Superior temporal gyrus (tissue), 1 donor: Measurements from ENCODE around the gene ZNF655.
"Not testable (repeated sequence)": the region's sequence is repeated elsewhere in the genome, so short reads cannot be mapped to it uniquely, and the experiment has no call there.

Experiments used
- DNase-seq: peaks from one replicate; pipeline ENCODE4 v3.0.0-alpha.2; 2016; ENCODE audit errors: extremely low spot score

ZNF655 gene

DNA sequence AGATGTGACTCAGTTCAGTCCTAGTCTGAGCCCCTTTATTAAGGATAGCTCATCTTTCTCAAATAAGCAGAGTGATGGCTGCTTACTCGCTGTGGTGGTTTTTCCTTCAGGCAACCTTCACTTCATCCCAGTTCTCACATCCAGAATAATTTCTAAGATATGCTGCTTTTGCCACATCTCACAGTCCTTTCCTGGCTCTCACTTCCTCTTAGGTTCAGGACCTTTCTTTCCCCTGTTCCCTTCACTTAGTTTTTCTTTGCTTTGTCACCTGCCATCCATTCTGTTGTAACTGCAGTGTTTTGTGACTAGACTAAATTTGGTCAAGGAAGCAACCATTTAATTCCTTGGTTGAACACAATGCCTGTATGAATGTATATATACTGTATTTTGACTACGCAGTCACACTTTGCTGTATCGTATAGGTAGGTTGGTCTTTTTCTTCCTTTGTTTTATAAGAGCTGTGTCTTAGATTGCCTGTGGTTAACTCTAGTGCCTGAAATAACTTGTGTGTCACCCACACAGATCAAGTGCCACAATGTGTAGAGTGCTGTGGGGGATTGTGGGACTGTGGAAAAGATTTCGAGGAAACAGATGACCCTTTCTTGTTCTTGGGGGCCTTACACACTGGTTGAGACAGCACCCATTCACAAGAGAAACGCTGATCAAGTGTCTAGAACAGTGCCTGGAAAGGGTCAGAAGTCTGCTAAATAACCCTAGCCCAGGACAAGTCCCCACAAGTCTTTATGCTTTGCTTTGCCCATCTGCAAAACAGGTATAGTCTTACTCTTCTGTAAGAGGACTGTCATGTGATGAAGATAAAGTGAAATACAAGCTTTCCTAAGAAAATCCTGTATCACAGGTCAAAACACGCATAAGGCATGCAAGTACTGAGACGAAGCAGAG is 2.6 kb downstream of the ZNF655 start:
- no peak for DNase-seq

DNA sequence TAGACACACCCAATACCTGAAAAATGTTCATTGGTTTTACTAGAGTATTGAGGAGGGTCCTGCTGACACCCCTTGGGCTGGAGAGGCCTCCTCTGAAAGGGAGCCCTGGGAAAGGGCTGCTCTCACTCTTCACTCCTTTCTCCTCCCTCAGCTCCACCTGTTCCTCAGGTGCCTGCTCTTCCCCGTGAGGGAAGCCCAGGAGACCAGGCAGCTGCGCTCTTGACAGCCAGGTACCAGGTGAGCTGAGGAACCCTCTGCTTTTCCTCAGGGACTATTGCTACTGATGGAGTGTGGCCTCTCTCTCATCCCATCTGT is 3.3 kb downstream of the ZNF655 start:
- no peak for DNase-seq

DNA sequence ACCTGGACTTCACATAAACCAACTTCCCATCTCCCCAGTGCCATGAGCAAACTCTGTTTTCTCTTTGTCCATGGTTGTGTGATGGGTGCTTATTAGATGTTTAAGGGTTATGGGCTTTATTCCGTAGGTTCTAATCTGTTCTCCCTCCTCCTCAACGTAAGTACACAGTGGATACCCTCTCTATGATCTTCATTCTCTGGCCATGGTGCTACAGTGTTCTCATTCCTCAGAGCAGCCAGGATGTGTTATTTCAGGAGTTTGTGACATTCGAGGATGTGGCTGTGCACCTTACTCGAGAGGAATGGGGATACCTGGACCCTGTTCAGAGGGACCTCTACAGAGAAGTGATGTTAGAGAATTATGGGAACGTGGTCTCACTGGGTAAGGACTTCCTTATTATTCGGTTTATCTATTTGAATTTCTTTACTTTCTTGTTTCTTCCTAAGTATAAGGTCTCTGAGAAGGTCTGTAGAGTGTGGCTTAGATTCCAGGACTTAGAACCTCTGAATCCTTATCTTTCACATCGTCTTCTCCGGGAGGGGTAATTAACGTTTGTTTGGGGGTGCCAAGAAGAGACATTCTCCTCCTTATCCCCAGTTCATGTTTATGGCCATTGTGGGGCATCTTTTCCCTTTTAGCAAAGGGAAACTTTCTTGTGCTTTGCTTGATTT is 3.8 kb downstream of the ZNF655 start:
- no peak for DNase-seq

DNA sequence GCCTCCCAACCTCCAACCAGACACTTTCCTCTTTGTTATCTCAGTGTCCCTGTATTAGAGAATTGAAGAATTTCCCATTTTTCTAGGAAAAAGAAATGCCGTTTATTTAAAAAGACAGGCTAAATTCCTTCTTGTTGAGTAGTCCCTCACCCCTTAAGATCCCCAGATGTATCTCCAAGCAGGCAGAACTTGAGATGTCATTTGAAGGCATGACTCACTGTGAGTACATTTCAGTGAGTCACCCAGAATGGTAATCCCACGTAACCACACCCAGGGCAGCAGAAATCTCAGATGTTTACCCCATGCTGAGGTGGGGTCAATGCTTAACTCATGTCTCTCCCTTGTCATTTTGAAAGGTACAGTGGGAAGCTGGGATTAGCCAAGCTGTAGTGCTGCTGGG is 4.4 kb downstream of the ZNF655 start:
- peak; percentile 18 for DNase-seq

DNA sequence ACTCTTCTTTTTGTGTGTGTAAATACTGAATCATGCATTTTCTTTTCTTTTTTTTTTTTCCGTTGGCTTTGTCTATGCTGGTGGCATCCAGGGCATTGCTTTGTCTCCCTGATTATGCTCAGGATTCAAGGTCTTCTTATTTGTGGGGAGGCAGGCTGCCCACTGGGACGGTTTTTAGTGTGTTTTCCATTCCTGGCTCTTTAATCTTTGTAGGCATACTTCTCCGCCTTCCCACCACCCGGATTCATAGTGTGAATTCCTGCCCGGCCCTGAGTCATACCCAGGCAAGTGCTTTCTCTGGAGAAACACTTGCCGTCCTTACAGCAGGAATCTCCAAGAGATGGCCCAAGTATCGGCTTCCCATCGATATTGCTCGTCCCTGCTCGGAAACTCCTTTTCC is 5.2 kb downstream of the ZNF655 start:
- no peak for DNase-seq

DNA sequence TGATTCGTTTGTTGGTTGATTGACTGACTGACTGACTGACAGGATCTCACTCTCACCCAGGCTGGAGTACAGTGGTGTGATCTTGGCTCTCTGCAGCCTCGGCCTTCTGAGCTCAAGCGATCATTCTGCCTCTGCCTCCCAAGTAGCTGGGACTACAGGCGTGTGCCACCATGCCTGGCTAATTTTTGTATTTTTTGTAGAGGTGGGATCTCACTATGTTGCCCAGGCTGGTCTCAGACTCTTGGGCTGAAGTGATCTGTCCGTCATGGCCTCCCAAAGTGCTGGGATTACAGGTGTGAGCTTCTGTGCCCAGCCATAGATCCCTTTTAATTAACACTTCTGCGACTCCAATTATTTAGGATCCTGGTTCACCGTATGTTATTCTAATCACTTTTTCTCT is 10.3 kb downstream of the ZNF655 start:
- DNase-seq = not testable (repeated sequence)

DNA sequence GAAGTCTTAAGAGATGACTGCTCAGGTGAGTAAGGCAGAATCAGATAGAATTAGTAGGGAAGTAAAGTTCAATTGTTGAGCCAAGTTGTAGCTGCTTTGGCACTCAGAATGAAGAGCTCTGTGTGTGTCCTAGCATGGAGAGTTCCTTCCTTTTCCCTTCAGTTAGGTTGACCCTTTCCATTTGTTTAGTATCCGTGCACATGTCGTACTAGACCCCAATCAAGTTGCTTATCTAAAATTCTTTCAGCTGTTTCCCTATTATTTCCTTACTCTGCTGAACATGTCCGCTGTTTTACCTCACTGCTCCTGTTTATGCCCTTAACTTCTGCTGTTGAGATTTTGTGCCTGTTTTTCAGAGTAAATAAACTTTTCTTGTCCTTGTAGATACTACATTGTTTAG is 13.3 kb downstream of the ZNF655 start:
- DNase-seq = no peak

DNA sequence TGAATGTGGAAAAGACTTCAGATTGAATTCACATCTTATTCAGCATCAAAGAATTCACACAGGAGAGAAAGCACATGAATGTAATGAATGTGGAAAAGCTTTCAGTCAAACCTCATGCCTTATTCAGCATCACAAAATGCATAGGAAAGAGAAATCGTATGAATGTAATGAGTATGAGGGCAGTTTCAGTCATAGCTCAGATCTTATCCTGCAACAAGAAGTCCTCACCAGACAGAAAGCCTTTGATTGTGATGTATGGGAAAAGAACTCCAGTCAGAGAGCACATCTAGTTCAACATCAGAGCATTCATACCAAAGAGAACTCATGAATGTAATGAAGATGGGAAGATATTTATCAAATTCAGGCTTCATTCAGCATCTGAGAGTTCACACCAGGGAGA is 14.8 kb downstream of the ZNF655 start:
- no peak for DNase-seq

DNA sequence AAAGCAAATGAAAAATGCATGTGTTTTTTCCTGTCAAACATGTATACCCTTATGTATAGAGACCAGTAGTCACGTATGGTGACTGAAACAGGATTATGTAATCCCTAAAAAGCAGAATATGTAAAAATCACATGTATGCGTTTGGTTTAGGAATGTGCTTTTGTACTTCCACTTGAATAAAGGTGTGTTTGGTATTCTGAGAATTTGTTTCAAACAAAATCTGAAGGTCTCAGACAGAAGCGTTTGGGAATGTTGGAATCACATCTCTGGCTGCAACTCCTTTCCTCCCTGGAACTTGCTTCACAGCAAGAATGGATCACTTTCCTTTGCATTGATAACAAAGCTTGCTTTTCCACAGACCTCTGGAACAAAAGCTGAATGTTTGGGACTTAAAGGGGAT is 17.8 kb downstream of the ZNF655 start:
- no peak for DNase-seq

DNA sequence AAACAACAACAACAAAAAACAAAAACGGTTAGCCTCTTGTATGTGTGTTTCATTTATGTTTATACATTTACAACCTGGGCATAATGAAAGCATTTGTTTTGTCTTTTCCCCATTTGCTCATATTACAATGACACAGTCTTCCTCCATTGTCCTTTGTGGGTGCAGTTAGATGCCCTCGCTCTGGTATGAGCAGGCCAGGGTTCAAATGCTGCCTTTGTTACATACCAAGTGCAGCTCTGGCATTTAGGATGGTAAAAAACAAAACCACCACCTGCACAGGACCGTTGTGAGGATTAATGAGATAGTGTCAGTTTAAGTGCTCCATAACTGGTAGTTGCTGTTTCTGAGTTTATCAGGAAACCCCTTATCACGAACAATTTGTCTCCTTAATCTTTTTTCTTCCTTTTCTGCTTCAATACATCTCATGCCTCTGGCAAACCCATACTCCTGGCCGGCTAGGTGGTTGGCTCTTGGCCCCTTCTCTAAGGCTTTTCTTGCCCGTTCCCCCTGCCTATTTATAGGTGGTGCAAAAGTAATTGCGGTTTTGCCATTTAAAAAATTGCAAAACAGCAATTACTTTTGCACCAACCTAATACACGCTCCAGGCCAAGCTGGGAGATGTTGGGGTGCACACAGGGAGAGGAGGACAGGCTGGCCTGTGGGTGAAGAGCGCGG is 21.0 kb downstream of the ZNF655 start:
- peak; percentile 41 for DNase-seq

DNA sequence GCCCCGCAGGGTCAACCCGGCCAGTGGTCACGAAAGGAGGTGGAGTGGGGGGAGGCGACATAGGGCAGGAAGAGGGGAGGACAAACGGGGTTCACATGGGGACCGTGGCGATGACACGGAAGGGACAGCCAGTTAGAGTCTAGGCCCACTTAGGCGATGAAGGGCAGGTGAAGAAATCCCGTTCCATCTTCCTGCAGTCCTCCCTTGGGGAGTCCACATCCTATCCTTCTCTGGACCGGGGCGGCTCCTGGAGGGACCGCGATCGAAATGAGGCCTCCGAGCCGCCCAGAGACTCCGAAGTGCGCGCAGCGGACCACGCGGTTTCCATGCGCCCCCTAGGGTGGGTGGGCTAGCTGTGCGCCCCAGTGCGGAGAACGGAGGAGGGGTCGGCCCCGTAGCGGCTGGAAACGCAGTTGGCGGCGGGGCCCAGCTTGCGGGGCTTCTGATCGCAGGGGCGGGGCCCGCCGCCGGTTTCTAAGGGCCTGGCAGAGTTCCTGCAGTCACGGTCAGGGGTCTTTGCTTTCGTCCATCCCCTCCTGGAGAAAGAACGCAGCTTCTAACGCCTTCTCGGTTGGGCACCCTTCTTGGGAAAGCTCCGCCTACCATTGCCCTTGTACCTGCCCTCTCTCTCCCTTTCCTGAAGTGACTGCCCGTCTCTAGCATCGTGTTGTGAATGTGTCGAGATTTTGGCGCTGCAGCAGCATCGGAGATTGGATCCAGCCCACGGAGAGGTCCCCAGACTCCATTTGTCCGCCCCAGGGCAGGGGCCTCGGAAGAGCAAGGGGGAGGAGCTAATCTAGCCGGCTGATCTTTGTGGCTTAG is 21.7 kb downstream of the ZNF655 start:
- peak; percentile 39 for DNase-seq

DNA sequence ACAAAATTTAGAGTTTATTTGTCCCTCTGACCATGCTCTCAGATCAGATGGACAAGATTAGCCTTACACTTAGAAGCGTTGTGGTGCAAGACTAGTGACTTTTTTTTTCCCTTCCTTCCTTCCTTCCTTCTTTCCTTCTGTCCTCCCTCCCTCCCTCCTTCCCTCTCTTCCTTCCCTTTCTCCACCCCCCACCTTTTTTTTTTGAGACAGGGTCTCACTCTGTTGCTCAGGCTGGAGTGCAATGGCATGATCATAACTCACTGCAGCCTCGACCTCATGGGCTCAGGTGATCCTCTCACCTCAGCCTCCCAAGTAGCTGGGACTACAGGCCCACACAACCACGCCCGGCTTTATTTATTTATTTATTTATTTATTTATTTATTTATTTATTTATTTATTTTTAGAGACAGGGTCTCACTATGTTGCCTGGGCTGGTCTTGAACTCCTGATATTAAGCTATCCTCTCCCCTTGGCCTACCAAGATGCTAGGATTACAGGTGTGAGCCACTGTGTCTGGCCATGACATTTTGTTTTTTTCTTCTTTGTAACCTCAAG is 22.4 kb downstream of the ZNF655 start:
- DNase-seq = not testable (repeated sequence)

DNA sequence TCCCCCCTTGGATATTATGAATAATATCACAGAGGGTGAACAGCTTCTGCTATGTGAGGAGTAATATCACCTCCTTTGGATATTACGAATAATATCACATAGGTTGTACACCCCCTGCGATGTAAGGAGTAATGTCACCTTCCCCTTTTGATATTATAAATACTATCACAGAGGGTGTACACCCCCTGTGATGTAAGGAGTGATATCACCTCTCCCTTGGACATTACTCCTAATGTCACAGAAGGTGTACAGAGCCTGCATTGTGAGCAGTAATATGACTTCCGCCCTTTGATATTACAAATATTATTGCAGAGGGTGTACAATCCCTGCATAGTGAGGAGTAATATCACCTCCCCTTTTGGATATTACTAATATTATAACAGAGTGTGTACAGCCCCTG is 30.4 kb downstream of the ZNF655 start:
- no peak for DNase-seq

DNA sequence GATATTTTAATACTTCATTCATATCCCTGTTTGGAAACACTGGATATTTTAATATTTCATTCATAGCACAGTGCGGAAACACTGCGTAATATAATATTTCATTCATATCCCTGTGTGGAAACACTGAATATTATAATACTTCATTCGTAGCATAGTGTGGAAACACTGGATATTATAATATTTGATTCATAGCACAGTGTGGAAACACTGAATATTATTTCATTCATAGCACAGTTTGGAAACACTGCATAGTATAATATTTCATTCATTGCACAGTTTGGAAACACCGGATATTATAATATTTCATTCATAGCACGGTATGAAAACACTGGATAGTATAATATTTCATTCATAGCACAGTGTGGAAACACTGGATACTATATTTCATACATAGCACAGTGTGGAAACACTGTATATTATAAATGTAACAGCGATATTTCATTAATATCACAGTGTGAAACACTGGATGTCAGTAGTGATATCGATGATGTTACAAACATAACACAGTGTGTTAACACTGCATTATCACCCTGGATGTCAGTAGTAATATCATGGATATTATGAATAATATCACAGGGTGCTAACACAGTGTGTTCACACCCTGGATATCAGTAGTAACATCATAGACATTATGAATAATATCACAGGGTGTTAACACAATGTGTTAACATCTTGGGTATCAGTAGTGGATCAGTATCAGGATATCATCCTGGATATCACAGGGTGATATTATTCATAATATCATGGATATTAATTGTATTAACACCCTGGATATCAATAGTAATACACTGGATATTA is 36.7 kb downstream of the ZNF655 start:
- no peak for DNase-seq

DNA sequence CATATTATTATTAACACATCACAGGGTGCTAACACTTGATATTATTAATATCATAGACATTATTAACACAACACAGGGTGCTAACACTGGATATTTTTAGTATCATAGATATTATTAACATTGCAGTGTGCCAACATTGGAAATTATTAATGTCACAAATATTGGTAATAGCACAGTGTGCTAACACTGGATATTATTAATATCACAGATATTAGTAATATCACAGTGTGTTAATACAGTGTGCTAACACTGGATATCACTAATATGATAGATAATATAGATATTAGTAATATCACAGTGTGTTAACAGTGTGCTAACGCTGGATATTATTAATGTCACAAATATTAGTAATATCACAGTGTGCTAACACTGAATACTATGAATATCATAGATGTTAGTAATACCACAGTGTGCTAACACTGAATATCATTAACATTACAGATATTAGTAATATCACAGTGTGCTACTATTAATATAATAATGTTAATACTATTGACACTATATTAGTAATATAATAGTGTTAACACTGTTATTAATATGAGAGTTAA is 38.0 kb downstream of the ZNF655 start:
- no peak for DNase-seq

DNA sequence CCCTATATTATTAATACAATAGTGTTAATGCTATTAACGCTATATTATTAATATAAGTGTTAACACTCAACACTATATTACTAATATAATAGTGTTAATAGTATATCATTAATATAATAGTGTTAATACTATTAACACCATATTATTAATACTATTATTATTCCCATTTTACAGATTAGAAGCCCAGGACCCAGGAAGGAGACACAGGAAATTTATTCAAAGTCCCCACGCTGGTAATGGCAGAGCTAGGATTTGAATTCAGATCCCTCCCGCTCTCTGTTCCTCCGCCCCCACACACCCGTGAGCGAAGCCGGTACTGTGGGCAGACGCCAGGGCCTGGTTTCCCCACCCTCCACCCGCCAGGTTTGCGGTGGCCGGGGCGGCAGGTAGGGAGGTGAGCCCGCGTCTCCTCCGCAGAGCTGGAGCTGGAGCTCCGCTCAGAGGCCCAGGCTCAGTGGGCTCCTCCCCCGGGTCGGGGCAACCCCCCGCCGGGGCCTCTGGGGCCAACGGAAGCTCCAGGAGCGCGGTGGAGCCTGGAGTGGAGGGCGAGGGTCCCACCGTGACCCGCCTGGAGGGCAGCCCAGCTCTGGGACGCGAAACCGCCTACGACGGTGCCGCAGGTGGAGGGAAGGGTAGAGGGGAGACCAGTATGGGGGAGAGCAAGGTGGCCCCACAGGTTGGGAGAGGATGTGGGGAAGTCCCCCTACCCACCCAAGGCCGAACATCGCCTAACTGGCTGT is 39.5 kb downstream of the ZNF655 start, which contains the start of gene TMEM225B:
Gene TMEM225B, plus strand, starts transcription at position 506 of the 740 bp plus-strand sequence. CDS start 6,122 bp downstream, outside the sequence.
- no peak for DNase-seq

DNA sequence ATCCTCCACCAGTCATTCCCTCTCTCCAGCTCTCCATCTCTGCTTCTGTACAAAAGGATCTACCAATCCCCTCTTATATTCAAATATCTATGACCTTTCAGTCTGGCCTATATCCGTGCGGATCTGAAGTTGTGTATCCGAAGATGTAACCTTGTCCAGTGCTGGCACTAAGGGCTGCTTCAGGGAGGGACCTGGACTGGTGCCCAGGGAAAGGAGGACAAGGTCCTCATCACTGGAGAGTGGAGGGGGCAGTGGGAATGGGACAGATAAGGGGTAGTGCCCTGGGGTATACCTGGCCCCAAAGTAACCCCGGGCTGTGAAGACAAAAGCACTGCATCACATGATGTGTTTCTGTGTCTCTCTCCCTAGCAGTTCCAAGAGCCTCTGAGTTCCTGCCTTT is 41.4 kb downstream of the ZNF655 start:
- no peak for DNase-seq

DNA sequence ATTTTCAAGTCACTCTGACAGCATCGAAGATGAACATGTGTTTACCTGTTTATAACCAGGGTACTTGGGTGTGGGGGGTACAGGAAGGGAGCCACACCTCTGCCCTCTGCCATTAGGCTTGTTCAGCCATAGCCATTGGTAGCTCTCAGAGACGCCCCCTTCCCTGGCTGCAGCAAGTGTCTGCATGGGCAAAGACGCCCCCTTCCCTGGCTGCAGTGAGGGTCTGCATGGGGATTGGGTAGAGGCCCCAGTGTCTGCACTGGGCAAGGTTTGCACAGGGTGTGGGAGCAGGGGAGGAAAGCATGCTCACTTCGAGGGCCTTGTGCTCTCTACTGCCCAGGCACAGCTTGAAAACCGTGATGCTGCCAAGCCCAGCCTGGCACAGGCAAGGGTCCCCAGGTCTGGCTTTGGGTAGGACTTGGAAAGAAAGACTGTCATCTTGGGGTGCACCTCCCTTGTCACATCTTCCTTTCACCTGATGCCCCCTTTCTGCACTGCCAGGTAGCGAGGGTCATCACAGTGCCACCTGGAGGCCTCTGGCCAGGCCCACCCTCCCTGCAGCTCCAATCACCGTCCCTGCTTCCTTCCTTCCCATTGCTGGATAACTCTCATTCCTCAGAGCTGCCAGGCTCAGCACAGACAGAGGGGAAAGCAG is 43.3 kb downstream of the ZNF655 start:
- no peak for DNase-seq

DNA sequence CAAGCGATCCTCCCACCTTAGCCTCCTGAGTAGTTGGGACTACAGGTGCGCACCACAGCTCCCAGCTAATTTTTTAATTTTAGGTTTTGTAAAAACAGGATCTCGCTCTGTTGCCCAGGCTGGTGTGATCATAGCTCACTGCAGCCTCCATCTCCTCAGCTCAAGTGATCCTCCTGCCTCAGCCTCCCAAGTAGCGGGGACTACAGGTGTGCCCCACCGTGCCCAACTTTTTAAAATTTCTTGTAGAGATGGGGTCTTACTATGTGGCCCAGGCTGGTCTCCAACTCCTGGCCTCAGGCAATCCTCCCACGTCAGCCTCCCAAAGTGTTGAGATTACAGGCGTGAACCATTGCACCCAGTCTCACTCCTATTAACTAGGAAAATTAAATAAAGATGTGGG is 47.1 kb downstream of the ZNF655 start:
- DNase-seq = no peak
